Measurements from ENCODE around the gene MUC15.
"Not testable (repeated sequence)": the region's sequence is repeated elsewhere in the genome, so short reads cannot be mapped to it uniquely, and the experiment has no call there.

Gene MUC15

DNA sequence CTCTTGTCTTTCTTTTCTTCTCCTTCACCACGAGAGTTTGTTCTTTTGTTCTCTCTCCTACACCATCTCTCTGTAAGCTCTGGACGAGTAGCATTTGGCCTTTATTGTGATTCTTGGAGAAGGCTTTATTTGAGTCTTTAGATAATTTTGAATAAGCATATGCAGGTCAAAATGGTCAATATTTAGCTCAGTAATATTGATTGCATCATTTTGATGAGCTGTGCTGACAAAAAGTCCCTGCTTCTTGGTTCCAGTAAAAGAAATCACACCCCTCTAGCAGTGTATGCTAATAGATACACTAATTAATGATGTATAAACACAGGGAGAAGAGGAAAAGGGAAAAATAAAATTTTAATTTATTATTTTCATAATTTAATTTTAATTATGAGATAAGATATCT, 25.8 kb upstream of the MUC15 start:
- Histone ChIP-seq H3K27me3 (ENCODE audit: insufficient read depth, poor library complexity, severe bottlenecking) (no peaks in the 10 kb centered on the region), H3K27ac (replicated peaks) (no peak overlapping the region), H3K4me3 (replicated peaks; ENCODE audit: insufficient read depth, low read length) (no peak overlapping the region)
- no peak for TF ChIP-seq SPI1 (IDR thresholded peaks at IDR 0.05; ENCODE audit: borderline replicate concordance, low read depth)
- no peak for TF ChIP-seq GABPA (IDR thresholded peaks at IDR 0.05; ENCODE audit: low read depth)
- no peak for TF ChIP-seq POLR2AphosphoS5 (IDR thresholded peaks at IDR 0.05; ENCODE audit: low read depth)
- TF ChIP-seq, protein P1, sequence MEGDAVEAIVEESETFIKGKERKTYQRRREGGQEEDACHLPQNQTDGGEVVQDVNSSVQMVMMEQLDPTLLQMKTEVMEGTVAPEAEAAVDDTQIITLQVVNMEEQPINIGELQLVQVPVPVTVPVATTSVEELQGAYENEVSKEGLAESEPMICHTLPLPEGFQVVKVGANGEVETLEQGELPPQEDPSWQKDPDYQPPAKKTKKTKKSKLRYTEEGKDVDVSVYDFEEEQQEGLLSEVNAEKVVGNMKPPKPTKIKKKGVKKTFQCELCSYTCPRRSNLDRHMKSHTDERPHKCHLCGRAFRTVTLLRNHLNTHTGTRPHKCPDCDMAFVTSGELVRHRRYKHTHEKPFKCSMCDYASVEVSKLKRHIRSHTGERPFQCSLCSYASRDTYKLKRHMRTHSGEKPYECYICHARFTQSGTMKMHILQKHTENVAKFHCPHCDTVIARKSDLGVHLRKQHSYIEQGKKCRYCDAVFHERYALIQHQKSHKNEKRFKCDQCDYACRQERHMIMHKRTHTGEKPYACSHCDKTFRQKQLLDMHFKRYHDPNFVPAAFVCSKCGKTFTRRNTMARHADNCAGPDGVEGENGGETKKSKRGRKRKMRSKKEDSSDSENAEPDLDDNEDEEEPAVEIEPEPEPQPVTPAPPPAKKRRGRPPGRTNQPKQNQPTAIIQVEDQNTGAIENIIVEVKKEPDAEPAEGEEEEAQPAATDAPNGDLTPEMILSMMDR (IDR thresholded peaks at IDR 0.05; ENCODE audit: insufficient read depth, low read length), result no peak
- TF ChIP-seq, protein P2, sequence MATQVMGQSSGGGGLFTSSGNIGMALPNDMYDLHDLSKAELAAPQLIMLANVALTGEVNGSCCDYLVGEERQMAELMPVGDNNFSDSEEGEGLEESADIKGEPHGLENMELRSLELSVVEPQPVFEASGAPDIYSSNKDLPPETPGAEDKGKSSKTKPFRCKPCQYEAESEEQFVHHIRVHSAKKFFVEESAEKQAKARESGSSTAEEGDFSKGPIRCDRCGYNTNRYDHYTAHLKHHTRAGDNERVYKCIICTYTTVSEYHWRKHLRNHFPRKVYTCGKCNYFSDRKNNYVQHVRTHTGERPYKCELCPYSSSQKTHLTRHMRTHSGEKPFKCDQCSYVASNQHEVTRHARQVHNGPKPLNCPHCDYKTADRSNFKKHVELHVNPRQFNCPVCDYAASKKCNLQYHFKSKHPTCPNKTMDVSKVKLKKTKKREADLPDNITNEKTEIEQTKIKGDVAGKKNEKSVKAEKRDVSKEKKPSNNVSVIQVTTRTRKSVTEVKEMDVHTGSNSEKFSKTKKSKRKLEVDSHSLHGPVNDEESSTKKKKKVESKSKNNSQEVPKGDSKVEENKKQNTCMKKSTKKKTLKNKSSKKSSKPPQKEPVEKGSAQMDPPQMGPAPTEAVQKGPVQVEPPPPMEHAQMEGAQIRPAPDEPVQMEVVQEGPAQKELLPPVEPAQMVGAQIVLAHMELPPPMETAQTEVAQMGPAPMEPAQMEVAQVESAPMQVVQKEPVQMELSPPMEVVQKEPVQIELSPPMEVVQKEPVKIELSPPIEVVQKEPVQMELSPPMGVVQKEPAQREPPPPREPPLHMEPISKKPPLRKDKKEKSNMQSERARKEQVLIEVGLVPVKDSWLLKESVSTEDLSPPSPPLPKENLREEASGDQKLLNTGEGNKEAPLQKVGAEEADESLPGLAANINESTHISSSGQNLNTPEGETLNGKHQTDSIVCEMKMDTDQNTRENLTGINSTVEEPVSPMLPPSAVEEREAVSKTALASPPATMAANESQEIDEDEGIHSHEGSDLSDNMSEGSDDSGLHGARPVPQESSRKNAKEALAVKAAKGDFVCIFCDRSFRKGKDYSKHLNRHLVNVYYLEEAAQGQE (IDR thresholded peaks at IDR 0.05; ENCODE audit: insufficient replicate concordance, low read depth), result no peak
- DNase-seq (ENCODE audit: low read depth in 1 of 2, low spot score in 1 of 2), result no peak

DNA sequence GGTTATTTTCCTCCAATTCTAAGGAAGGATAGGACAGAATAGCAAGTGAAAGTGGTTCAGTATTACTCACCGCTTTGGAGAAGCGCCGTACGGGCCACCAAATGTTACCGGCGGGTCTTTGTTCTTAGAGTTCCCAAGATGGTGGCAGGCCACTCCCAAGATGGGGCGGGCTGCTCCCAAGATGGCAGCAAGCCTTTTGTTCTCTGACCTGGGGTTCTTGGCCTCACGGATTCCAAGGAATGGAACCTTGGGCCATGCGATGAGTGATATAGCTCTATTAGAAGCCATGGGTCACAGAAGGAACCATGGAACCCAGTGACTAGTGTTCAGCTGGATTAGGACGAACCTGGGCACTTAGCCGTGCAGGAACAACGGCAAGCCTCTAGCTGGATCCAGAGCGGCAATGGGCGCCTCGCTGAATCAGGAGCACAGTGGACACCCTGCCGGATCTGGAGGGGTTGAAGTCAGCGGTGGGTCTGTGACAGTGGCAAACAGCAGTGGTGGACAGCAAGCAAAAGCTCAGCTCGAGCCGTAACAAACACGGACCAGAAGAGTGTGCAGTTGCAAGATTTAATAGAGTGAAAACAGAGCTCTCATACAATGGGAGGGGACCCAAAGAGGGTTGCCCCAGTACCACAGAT, 25.1 kb upstream of the MUC15 start:
- H3K27me3 ChIP-seq (ENCODE audit: insufficient read depth, poor library complexity, severe bottlenecking); H3K4me3 ChIP-seq (replicated peaks; ENCODE audit: insufficient read depth, low read length); DNase-seq (ENCODE audit: low read depth in 1 of 2, low spot score in 1 of 2); H3K27ac ChIP-seq (replicated peaks): not testable (repeated sequence)

DNA sequence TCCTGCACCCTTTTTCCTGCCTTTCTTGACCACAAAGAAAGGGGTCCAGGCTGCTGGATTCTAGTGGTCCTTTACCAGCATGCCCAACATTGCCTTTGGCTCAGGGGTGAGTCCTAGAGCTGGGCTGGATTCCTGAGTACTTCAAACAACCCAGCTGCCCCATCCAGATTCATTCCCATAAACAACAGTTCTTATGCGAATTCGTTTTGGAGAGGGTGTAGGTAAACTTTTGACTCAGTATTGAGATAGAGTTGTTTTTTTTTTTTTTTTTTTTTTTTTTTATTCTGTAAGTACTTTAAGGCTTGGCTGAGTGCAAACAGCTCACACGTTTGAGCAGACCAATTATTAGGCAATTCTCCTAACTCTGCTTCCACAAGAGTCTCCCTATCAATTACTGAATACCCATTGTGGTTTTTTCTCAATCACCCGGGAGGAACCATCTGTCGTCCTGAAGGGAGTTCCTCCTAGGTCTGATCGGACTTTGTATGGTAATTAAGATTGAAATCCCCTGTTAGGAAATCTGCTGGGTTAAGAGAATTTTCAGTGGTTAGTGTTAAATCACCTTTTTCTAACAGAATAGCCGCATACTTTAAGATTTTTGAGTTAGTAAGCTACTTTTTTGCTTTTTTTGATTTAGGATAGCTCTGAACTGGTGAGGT, 23.3 kb upstream of the MUC15 start:
- H3K27ac ChIP-seq (replicated peaks), result peak overlapping the region; percentile 45
- H3K27me3 ChIP-seq (ENCODE audit: insufficient read depth, poor library complexity, severe bottlenecking); H3K4me3 ChIP-seq (replicated peaks; ENCODE audit: insufficient read depth, low read length): not testable (repeated sequence)
- DNase-seq (ENCODE audit: low read depth in 1 of 2, low spot score in 1 of 2), result peak; percentile 34 to 78

DNA sequence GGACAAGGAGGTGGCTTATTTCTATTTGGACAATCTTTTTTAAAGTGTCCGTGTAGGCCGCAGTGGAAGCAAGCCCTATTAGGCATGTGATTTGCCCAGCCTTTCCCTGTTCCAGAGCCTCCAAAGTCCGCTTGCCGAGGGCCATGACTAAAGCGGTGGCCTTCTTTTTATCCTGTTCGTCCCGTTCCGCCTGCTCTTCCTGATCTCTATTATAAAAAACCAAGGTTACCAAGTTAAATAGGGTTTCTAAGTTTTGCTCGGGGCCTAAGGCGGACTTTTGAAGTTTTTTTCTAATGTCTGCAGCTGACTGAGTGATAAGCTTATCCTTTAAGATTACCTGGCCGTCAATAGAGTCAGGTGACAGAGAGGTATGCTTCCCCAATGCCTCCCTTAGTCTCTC, 21.6 kb upstream of the MUC15 start:
- Histone ChIP-seq H3K27me3 (ENCODE audit: insufficient read depth, poor library complexity, severe bottlenecking) (no peaks in the 10 kb centered on the region), H3K4me3 (replicated peaks; ENCODE audit: insufficient read depth, low read length) (no peak overlapping the region), H3K27ac (replicated peaks) (no peak overlapping the region)
- TF ChIP-seq SPI1 (IDR thresholded peaks at IDR 0.05; ENCODE audit: borderline replicate concordance, low read depth) (no peak), POLR2AphosphoS5 (IDR thresholded peaks at IDR 0.05; ENCODE audit: low read depth) (no peak), GABPA (IDR thresholded peaks at IDR 0.05; ENCODE audit: low read depth) (no peak)
- TF ChIP-seq, protein P2 (IDR thresholded peaks at IDR 0.05; ENCODE audit: insufficient replicate concordance, low read depth), result no peak
- TF ChIP-seq, protein P1 (IDR thresholded peaks at IDR 0.05; ENCODE audit: insufficient read depth, low read length), result no peak
- no peak for DNase-seq (ENCODE audit: low read depth in 1 of 2, low spot score in 1 of 2)

DNA sequence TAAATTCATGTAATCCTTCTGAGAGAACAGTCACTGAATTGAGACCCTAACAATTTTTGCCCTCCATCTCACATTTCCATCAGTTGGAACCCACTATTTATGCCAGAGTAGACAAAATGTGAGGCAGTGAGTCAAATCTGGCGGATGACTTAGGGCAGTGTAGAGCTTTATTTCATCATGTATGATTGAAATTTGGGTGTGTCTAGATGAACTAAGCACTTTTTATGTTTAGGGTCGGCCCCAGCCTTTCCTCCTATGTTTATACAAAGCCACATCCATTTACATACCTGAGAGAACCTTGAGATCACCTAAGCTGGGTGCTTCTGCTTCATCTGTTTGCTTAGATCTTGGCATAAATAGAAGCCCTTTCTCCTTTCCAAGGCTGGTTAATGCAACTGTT, 15.0 kb upstream of the MUC15 start:
- no peak for DNase-seq (ENCODE audit: low read depth in 1 of 2, low spot score in 1 of 2)
- TF ChIP-seq, protein P1 (IDR thresholded peaks at IDR 0.05; ENCODE audit: insufficient read depth, low read length), result no peak
- TF ChIP-seq SPI1 (IDR thresholded peaks at IDR 0.05; ENCODE audit: borderline replicate concordance, low read depth) (no peak), GABPA (IDR thresholded peaks at IDR 0.05; ENCODE audit: low read depth) (no peak), POLR2AphosphoS5 (IDR thresholded peaks at IDR 0.05; ENCODE audit: low read depth) (no peak)
- TF ChIP-seq, protein P2 (IDR thresholded peaks at IDR 0.05; ENCODE audit: insufficient replicate concordance, low read depth), result no peak
- Histone ChIP-seq H3K4me3 (replicated peaks; ENCODE audit: insufficient read depth, low read length) (no peak overlapping the region), H3K27me3 (ENCODE audit: insufficient read depth, poor library complexity, severe bottlenecking) (no peaks in the 10 kb centered on the region), H3K27ac (replicated peaks) (no peak overlapping the region)

All from HL-60 (cell line).